HepG2 (cell line): ENCODE data around the gene PFN4. TPM values are rescaled to one million over a fixed set of nuclear protein-coding genes. Genes with fewer than 3 reads are reported as not detected.
A peak's percentile ranks its signal among the peaks of the same experiment; 100 is the strongest.

Experiments used
- ARID2 ChIP-seq: sonication (generic); formaldehyde crosslinking; IDR thresholded peaks from 2 replicates; pipeline ENCODE4 v1.8.1; 2022; ENCODE audit warnings: mild to moderate bottlenecking, missing genetic modification reagents, borderline replicate concordance
- CENPBD1 ChIP-seq: sonication (generic); formaldehyde crosslinking; IDR thresholded peaks from 2 replicates; pipeline ENCODE4 v1.8.0; 2022; ENCODE audit warnings: missing genetic modification reagents, low read depth, mild to moderate bottlenecking, borderline replicate concordance
- DRAP1 ChIP-seq: IDR thresholded peaks from 2 replicates; pipeline ENCODE4 v1.6.1; 2016; ENCODE audit warnings: missing genetic modification reagents, missing compliant biosample characterization
- FOSL2 ChIP-seq: sonication (generic); formaldehyde crosslinking; IDR thresholded peaks from 2 replicates; pipeline ENCODE4 v1.4.0; 2020; ENCODE audit warnings: missing genetic modification reagents
- MED1 ChIP-seq: sonication (generic); formaldehyde crosslinking; IDR thresholded peaks from 2 replicates; pipeline ENCODE4 v1.4.0; 2020; ENCODE audit warnings: missing genetic modification reagents
- MLX ChIP-seq: IDR thresholded peaks from 2 replicates; pipeline ENCODE4 v1.6.1; 2016
- MLXIP ChIP-seq: sonication (generic); formaldehyde crosslinking; IDR thresholded peaks from 2 replicates; pipeline ENCODE4 v1.9.0; 2021; ENCODE audit warnings: missing genetic modification reagents, borderline replicate concordance
- NFATC3 ChIP-seq: sonication (generic); formaldehyde crosslinking; IDR thresholded peaks from 2 replicates; pipeline ENCODE4 v1.5.1; 2020; ENCODE audit warnings: mild to moderate bottlenecking, missing genetic modification reagents
- NFIB ChIP-seq: sonication (generic); formaldehyde crosslinking; IDR thresholded peaks from 2 replicates; pipeline ENCODE4 v1.9.0; 2021; ENCODE audit warnings: missing genetic modification reagents, mild to moderate bottlenecking, borderline replicate concordance
- NR2C2 ChIP-seq: sonication (generic); formaldehyde crosslinking; IDR thresholded peaks from 2 replicates; pipeline ENCODE4 v1.4.0; 2020; ENCODE audit warnings: missing genetic modification reagents, mild to moderate bottlenecking, moderate library complexity, borderline replicate concordance
- SSRP1 ChIP-seq: IDR thresholded peaks from 2 replicates; pipeline ENCODE4 v1.6.1; 2016; ENCODE audit warnings: control low read depth
- THAP9 ChIP-seq: sonication (generic); formaldehyde crosslinking; IDR thresholded peaks from 2 replicates; pipeline ENCODE4; 2020; ENCODE audit warnings: missing genetic modification reagents, mild to moderate bottlenecking, borderline replicate concordance
- XRCC5 ChIP-seq: fragments of 200-400 bp; formaldehyde crosslinking; optimal IDR thresholded peaks from 2 replicates; pipeline ENCODE3; 2017; ENCODE audit warnings: mild to moderate bottlenecking, low read length
- ZFP36 ChIP-seq: fragments of 150-350 bp; IDR thresholded peaks from 2 replicates; pipeline ENCODE4 v1.6.1; 2018; ENCODE audit warnings: borderline replicate concordance, low read length, low read depth; ENCODE audit not compliant: partially characterized antibody
- ZNF292 ChIP-seq: sonication (generic); formaldehyde crosslinking; IDR thresholded peaks from 2 replicates; pipeline ENCODE4 v1.8.1; 2022; ENCODE audit warnings: mild to moderate bottlenecking, low read depth, missing genetic modification reagents, borderline replicate concordance
- ZNF510 ChIP-seq: sonication (generic); formaldehyde crosslinking; IDR thresholded peaks from 2 replicates; pipeline ENCODE4 v1.4.0; 2020; ENCODE audit warnings: low read depth, mild to moderate bottlenecking, missing genetic modification reagents
- ZNF556 ChIP-seq: sonication (generic); formaldehyde crosslinking; IDR thresholded peaks from 2 replicates; pipeline ENCODE4 v1.4.0; 2020; ENCODE audit warnings: mild to moderate bottlenecking, missing genetic modification reagents, borderline replicate concordance
- ZNF674 ChIP-seq: sonication (generic); formaldehyde crosslinking; IDR thresholded peaks from 2 replicates; pipeline ENCODE4 v1.5.0; 2020; ENCODE audit warnings: low read depth, mild to moderate bottlenecking, missing genetic modification reagents
- ZNF703 ChIP-seq: sonication (generic); formaldehyde crosslinking; IDR thresholded peaks from 2 replicates; pipeline ENCODE4 v1.5.1; 2020; ENCODE audit warnings: missing genetic modification reagents, mild to moderate bottlenecking, moderate library complexity, borderline replicate concordance
- ZSCAN31 ChIP-seq: sonication (generic); formaldehyde crosslinking; IDR thresholded peaks from 2 replicates; pipeline ENCODE4 v1.5.0; 2020; ENCODE audit warnings: low read depth, mild to moderate bottlenecking, missing genetic modification reagents
- polyA plus RNA-seq, 8 experiments: library from polyadenylated mRNA; depleted of rRNA in 3 of 8; stranded (reverse) in 7 of 8; unstranded in 1 of 8; fragments of >200 nt; fragmentation: Illumina TruSeq in 4 of 8; extraction: Trizol in 4 of 8; gene quantifications; 2 replicates each; pipeline versions ENCODE4 v1.2.1 to v1.2.3, GENCODE V29; 2011 to 2016; ENCODE audit warnings: low read depth in 4 of 8, missing spikeins in 1 of 8, mixed read lengths in 1 of 8; ENCODE audit not compliant: insufficient read depth in 1 of 8
- total RNA-seq, 5 experiments: library from RNA; depleted of rRNA; stranded (reverse); fragments of >200 nt; fragmentation: Illumina TruSeq; extraction: Trizol; gene quantifications; 2 replicates each; pipeline ENCODE4 v1.2.3, GENCODE V29; 2016; ENCODE audit warnings: low read depth in 1 of 5

The PFN4 gene
- total and polyA plus RNA-seq, 2 of the 13 experiments (the other 11 are each of a cell fraction or from before 2014, with no cell fraction given): 0.12 to 0.20 TPM

GRCh38 chr2:24123922-24124580 lies 917 bp upstream of the PFN4 start (continued):
- TF ChIP-seq NR2C2 (CRISPR knock-in tag) (no peak), NFIB (CRISPR knock-in tag) (no peak), ZNF556 (0 out of 2 replicates have a peak, but pooled peaks have one; percentile 1), ZNF510 (CRISPR knock-in tag) (peak; percentile 9; the same call in 1 of the 2 replicates), SSRP1 (CRISPR knock-in tag) (no peak), THAP9 (CRISPR knock-in tag) (no peak), MED1 (CRISPR knock-in tag) (peak; percentile 0; the same call in 1 of the 2 replicates), FOSL2 (0 out of 2 replicates have a peak, but pooled peaks have one; percentile 38), ZNF674 (CRISPR knock-in tag) (no peak), NFATC3 (peak; percentile 26; the same call in 1 of the 2 replicates), ZNF292 (peak; percentile 48; the same call in 1 of the 2 replicates), MLXIP (CRISPR knock-in tag) (no peak), DRAP1 (CRISPR knock-in tag) (no peak; the same call in 1 of the 2 replicates), ARID2 (no peak), XRCC5 (no peak), ZSCAN31 (CRISPR knock-in tag) (no peak), CENPBD1 (CRISPR knock-in tag) (0 out of 2 replicates have a peak, but pooled peaks have one; percentile 75), ZNF703 (CRISPR knock-in tag) (0 out of 2 replicates have a peak, but pooled peaks have one; percentile 53), ZFP36 (no peak), MLX (CRISPR knock-in tag) (0 out of 2 replicates have a peak, but pooled peaks have one; percentile 4)
